Activated CD4-positive, alpha-beta T cell treated with anti-CD3 and anti-CD28 coated beads, Interleukin-2, amount 50 U/mL, for 1 hour (primary cell): Measurements from ENCODE around the gene MCOLN3.
A peak's percentile ranks its signal among the peaks of the same experiment; 100 is the strongest.
"Not testable (repeated sequence)": the region's sequence is repeated elsewhere in the genome, so short reads cannot be mapped to it uniquely, and the experiment has no call there.

Experiments
- DNase-seq: peaks from one replicate; pipeline ENCODE4 v3.0.0-alpha.2; 2020

The MCOLN3 gene

GRCh38 chr1:85047472-85048295 is 616 bp downstream of the MCOLN3 start:
- DNase-seq: no peak

GRCh38 chr1:85047144-85047471 is 1.2 kb downstream of the MCOLN3 start:
- no peak for DNase-seq

- DNase-seq: no peak
Observed at GRCh38 chr1:85042413-85042812, 5.9 kb downstream of the MCOLN3 start.

GRCh38 chr1:85041793-85042192 is 6.5 kb downstream of the MCOLN3 start:
- DNase-seq: no peak

- DNase-seq: no peak
Observed at GRCh38 chr1:85033221-85033620, 15.1 kb downstream of the MCOLN3 start.

- DNase-seq: no peak
Observed at GRCh38 chr1:85030536-85030935, 17.8 kb downstream of the MCOLN3 start.

- DNase-seq: no peak
Observed at GRCh38 chr1:85028151-85028550, 20.1 kb downstream of the MCOLN3 start.

- no peak for DNase-seq
Observed at GRCh38 chr1:85027242-85027983, 20.9 kb downstream of the MCOLN3 start.

- no peak for DNase-seq
Observed at GRCh38 chr1:85025940-85026339, 22.4 kb downstream of the MCOLN3 start.

GRCh38 chr1:85024736-85025135 is 23.6 kb downstream of the MCOLN3 start:
- no peak for DNase-seq

GRCh38 chr1:85022700-85023099 is 25.6 kb downstream of the MCOLN3 start:
- DNase-seq: no peak

- no peak for DNase-seq
Observed at GRCh38 chr1:85019994-85020393, 28.3 kb downstream of the MCOLN3 start.

GRCh38 chr1:85015826-85016225 is 32.5 kb downstream of the MCOLN3 start:
- no peak for DNase-seq

- not testable (repeated sequence) for DNase-seq
Observed at GRCh38 chr1:85005641-85006040, 42.7 kb downstream of the MCOLN3 start.

GRCh38 chr1:85001742-85002141 is 46.6 kb downstream of the MCOLN3 start:
- no peak for DNase-seq

- peak; percentile 39 for DNase-seq
Observed at GRCh38 chr1:84998642-84999280, 49.5 kb downstream of the MCOLN3 start.

- DNase-seq: no peak
Observed at GRCh38 chr1:84997667-84998600, 50.4 kb downstream of the MCOLN3 start.

GRCh38 chr1:84996846-84997666 is 51.2 kb downstream of the MCOLN3 start, which contains the start of gene MCOLN2:
Gene MCOLN2 (minus strand): TSS chr1:84997113. CDS start chr1:84996872, 241 bp downstream.
- peak; percentile 49 for DNase-seq

GRCh38 chr1:84995484-84996334 is 52.6 kb downstream of the MCOLN3 start:
- DNase-seq: no peak

- no peak for DNase-seq
Observed at GRCh38 chr1:84991097-84991920, 57.0 kb downstream of the MCOLN3 start.
